ENCODE measurements around the gene ITGAV.

The ITGAV gene

DNA sequence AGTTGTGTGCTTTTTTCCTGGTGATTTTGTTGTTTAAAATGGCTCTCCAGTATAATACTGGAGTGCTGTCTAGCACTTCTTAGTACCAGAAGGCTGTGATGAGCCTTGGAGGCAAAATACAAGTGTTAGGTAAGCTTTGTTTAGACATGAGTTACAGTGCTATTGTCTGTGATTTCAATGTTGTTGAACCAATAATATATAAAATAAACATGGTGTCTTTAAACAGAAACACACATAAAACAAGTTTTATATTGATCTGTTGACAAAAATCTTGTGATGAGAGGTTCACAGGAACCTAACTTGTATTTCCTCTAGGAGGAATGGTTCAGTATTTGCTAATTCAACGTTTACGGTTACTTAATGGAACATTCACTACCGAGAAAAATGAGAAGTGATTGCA, 99.0 kb downstream of the ITGAV start:
- H3K4me1 ChIP-seq (ENCODE audit: control insufficient read depth in 2 of 2, insufficient read depth in 2 of 2, low read length in 2 of 2), result no peaks in the 10 kb centered on the region
- no peak overlapping the region for H3K9ac ChIP-seq (ENCODE audit: low read depth in 1 of 2, low read length in 2 of 2)
- H3K9me3 ChIP-seq (ENCODE audit: control insufficient read depth in 2 of 2, low read length in 2 of 2), result peaks cover 0 to 4% of the 10 kb centered on the region in 2 donors
- no peaks in the 10 kb centered on the region for H3K36me3 ChIP-seq (ENCODE audit: control insufficient read depth in 2 of 2, insufficient read depth in 2 of 2, low read length in 2 of 2)
- H3K27me3 ChIP-seq (ENCODE audit: control insufficient read depth in 2 of 2, insufficient read depth in 2 of 2, low read length in 2 of 2), result no peaks in the 10 kb centered on the region
- no peak overlapping the region for H3K27ac ChIP-seq (ENCODE audit: low read depth in 2 of 2, low read length in 2 of 2)
- H3K4me3 ChIP-seq (ENCODE audit: low read length in 2 of 2), result no peak overlapping the region

DNA sequence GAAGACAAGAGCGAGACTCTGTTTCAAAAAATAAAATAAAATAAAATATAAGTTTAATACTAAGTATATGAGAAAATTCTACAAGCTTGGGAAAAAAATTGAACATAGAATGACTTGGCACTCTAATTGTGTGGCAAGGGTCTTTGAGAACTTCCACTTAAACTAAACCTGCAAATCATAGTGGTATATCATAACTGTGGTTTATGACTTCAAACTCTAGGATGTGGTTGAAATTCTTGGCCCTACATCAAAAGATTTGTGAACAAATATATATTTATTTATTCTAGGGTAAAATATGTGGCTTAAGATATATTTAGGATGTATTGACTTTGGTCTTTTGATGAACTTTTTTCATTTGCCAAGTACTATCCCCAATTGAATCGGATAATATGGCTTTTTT, 100.9 kb downstream of the ITGAV start:
- Histone ChIP-seq H3K27me3 (ENCODE audit: control insufficient read depth in 2 of 2, insufficient read depth in 2 of 2, low read length in 2 of 2) (peaks cover 0 to 9% of the 10 kb centered on the region in 2 donors), H3K27ac (ENCODE audit: low read depth in 2 of 2, low read length in 2 of 2) (no peak overlapping the region), H3K9ac (ENCODE audit: low read depth in 1 of 2, low read length in 2 of 2) (no peak overlapping the region), H3K36me3 (ENCODE audit: control insufficient read depth in 2 of 2, insufficient read depth in 2 of 2, low read length in 2 of 2) (no peaks in the 10 kb centered on the region), H3K4me3 (ENCODE audit: low read length in 2 of 2) (no peak overlapping the region), H3K4me1 (ENCODE audit: control insufficient read depth in 2 of 2, insufficient read depth in 2 of 2, low read length in 2 of 2) (no peaks in the 10 kb centered on the region), H3K9me3 (ENCODE audit: control insufficient read depth in 2 of 2, low read length in 2 of 2) (peaks cover 0 to 4% of the 10 kb centered on the region in 2 donors)

DNA sequence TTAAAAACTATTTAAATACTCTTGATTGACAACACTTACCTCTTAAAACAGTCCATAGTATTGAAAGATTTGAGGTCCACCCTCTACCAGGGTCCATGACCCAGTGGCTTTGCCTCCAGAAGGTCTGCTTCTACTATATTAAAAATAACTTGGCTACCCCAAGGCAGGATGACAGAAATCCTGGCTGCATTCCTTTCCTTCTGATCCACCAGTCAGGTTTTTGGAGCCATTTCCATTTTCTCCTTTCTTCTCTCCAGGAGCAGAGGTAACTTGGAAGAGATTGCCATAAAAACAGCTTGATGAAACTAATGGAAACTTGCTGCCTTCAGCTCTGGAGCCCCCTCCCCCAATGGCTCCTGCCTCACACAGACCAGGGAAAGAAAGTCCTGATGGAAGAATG, 101.4 kb downstream of the ITGAV start:
- H3K27ac ChIP-seq (ENCODE audit: low read depth in 2 of 2, low read length in 2 of 2), result no peak overlapping the region
- H3K36me3 ChIP-seq (ENCODE audit: control insufficient read depth in 2 of 2, insufficient read depth in 2 of 2, low read length in 2 of 2), result no peaks in the 10 kb centered on the region
- H3K9me3 ChIP-seq (ENCODE audit: control insufficient read depth in 2 of 2, low read length in 2 of 2), result peaks cover 0 to 4% of the 10 kb centered on the region in 2 donors
- H3K27me3 ChIP-seq (ENCODE audit: control insufficient read depth in 2 of 2, insufficient read depth in 2 of 2, low read length in 2 of 2), result peaks cover 0 to 9% of the 10 kb centered on the region in 2 donors
- H3K9ac ChIP-seq (ENCODE audit: low read depth in 1 of 2, low read length in 2 of 2), result no peak overlapping the region
- H3K4me3 ChIP-seq (ENCODE audit: low read length in 2 of 2), result no peak overlapping the region
- no peaks in the 10 kb centered on the region for H3K4me1 ChIP-seq (ENCODE audit: control insufficient read depth in 2 of 2, insufficient read depth in 2 of 2, low read length in 2 of 2)

DNA sequence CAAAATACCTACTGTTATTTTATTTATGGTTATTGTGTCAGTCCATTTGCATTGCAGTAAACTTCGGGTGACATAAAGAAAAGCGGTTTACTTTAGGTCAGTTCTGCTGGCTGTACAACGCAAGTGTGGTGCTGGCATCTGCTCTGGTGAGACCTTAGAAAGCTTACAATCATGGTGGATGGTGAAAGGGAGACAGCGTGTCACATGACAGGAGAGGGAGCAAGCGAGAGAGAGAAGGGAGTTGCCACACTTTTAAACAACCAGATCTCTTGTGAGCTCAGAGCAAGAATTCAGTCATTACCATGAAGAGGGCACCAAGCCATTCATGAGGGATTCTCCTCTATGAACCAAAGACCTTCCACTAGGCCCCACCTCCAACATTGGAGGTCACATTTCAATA, 102.0 kb downstream of the ITGAV start:
- no peak overlapping the region for H3K4me3 ChIP-seq (ENCODE audit: low read length in 2 of 2)

DNA sequence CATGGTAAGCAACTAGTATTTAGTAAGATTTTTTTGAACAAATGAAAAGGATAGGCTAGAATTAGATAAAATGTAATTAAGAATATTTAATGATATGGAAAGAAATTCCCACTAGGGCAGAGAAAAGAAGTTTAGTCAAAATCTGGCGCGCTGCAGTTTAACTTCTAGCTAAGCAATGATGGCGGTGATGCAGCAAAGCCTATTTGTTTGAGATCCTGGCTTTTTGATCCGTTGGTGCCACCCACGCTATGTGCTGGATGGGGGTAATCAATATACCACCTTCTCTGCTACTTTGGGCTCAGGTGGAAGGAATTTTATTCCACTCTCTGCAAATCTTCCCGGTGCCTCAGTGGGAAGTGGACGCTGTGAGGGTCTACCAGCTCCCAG, 103.6 kb downstream of the ITGAV start:
- H3K4me1 ChIP-seq (ENCODE audit: control insufficient read depth in 2 of 2, insufficient read depth in 2 of 2, low read length in 2 of 2), result no peaks in the 10 kb centered on the region
- no peak overlapping the region for H3K27ac ChIP-seq (ENCODE audit: low read depth in 2 of 2, low read length in 2 of 2)
- peak overlapping the region; percentile 67 to 78 for H3K4me3 ChIP-seq (ENCODE audit: low read length in 2 of 2)
- H3K9me3 ChIP-seq (ENCODE audit: control insufficient read depth in 2 of 2, low read length in 2 of 2), result no peaks in the 10 kb centered on the region
- H3K36me3 ChIP-seq (ENCODE audit: control insufficient read depth in 2 of 2, insufficient read depth in 2 of 2, low read length in 2 of 2), result no peaks in the 10 kb centered on the region
- no peak overlapping the region for H3K9ac ChIP-seq (ENCODE audit: low read depth in 1 of 2, low read length in 2 of 2)
- peaks cover 3 to 9% of the 10 kb centered on the region in 2 donors for H3K27me3 ChIP-seq (ENCODE audit: control insufficient read depth in 2 of 2, insufficient read depth in 2 of 2, low read length in 2 of 2)

More for the DNA sequence above, 102.0 kb downstream of the ITGAV start:
- Histone ChIP-seq H3K4me1 (ENCODE audit: control insufficient read depth in 2 of 2, insufficient read depth in 2 of 2, low read length in 2 of 2) (no peaks in the 10 kb centered on the region), H3K9me3 (ENCODE audit: control insufficient read depth in 2 of 2, low read length in 2 of 2) (peaks cover 0 to 4% of the 10 kb centered on the region in 2 donors), H3K27me3 (ENCODE audit: control insufficient read depth in 2 of 2, insufficient read depth in 2 of 2, low read length in 2 of 2) (peaks cover 3 to 9% of the 10 kb centered on the region in 2 donors), H3K9ac (ENCODE audit: low read depth in 1 of 2, low read length in 2 of 2) (no peak overlapping the region), H3K27ac (ENCODE audit: low read depth in 2 of 2, low read length in 2 of 2) (no peak overlapping the region), H3K36me3 (ENCODE audit: control insufficient read depth in 2 of 2, insufficient read depth in 2 of 2, low read length in 2 of 2) (no peaks in the 10 kb centered on the region)

DNA sequence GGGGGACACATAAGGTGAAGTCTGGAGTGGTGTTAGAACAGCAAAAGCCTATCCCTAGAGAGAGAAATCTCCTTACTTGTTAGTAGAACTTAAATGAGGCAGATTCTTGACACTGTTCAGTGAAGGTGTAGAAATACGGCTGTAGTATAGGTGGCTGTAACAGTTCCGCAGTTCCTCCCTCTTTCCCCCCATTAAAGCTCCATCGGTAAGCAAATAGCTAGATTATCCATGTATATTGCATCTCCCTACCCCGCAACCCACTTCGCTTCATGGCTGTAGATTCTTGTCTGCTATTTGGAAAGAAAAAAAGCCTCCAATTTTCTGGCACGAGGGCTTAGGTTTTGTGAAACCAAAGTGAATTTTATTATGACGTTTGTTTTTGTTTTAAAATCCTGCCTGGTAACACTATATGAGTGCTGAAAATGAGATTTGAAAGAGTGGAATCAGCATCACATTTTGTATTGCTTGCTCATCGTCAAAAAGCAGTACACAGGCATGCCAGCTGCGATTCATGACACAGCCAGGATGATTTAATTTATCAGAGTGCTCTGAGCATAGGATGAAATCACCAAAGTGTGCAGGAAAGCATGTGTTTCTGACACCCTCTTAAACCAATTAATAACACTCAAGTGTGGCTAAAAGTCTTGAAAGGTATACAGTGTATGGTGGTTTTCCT, 105.4 kb downstream of the ITGAV start:
- Histone ChIP-seq H3K27me3 (ENCODE audit: control insufficient read depth in 2 of 2, insufficient read depth in 2 of 2, low read length in 2 of 2) (peaks cover 3 to 9% of the 10 kb centered on the region in 2 donors), H3K9ac (ENCODE audit: low read depth in 1 of 2, low read length in 2 of 2) (no peak overlapping the region), H3K27ac (ENCODE audit: low read depth in 2 of 2, low read length in 2 of 2) (no peak overlapping the region), H3K4me3 (ENCODE audit: low read length in 2 of 2) (peak overlapping the region; percentile 28 to 59), H3K4me1 (ENCODE audit: control insufficient read depth in 2 of 2, insufficient read depth in 2 of 2, low read length in 2 of 2) (no peaks in the 10 kb centered on the region), H3K36me3 (ENCODE audit: control insufficient read depth in 2 of 2, insufficient read depth in 2 of 2, low read length in 2 of 2) (no peaks in the 10 kb centered on the region), H3K9me3 (ENCODE audit: control insufficient read depth in 2 of 2, low read length in 2 of 2) (no peaks in the 10 kb centered on the region)

DNA sequence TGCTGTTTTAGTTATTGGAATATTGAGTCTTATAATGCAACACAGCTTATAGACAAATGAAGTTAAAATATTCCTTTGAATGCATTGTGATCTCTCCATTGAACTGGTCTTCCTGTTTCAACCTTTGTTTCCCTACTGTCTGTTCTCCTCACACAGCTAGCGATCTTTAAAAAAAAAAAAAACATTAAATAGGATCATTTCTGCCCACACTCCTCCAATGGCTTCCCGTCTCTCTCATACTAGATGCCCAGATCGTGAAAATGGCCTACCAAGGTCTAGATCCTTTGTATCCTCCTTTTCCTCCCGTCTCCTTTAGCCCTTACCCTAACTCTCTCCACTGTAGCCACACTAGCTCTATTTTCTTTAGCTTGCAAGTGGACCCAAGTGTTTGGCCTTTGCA, 106.4 kb downstream of the ITGAV start:
- no peaks in the 10 kb centered on the region for H3K36me3 ChIP-seq (ENCODE audit: control insufficient read depth in 2 of 2, insufficient read depth in 2 of 2, low read length in 2 of 2)
- H3K9me3 ChIP-seq (ENCODE audit: control insufficient read depth in 2 of 2, low read length in 2 of 2), result no peaks in the 10 kb centered on the region
- H3K9ac ChIP-seq (ENCODE audit: low read depth in 1 of 2, low read length in 2 of 2), result no peak overlapping the region
- H3K27me3 ChIP-seq (ENCODE audit: control insufficient read depth in 2 of 2, insufficient read depth in 2 of 2, low read length in 2 of 2), result peaks cover 3 to 9% of the 10 kb centered on the region in 2 donors
- H3K4me3 ChIP-seq (ENCODE audit: low read length in 2 of 2), result no peak overlapping the region
- H3K27ac ChIP-seq (ENCODE audit: low read depth in 2 of 2, low read length in 2 of 2), result no peak overlapping the region
- H3K4me1 ChIP-seq (ENCODE audit: control insufficient read depth in 2 of 2, insufficient read depth in 2 of 2, low read length in 2 of 2), result no peaks in the 10 kb centered on the region

DNA sequence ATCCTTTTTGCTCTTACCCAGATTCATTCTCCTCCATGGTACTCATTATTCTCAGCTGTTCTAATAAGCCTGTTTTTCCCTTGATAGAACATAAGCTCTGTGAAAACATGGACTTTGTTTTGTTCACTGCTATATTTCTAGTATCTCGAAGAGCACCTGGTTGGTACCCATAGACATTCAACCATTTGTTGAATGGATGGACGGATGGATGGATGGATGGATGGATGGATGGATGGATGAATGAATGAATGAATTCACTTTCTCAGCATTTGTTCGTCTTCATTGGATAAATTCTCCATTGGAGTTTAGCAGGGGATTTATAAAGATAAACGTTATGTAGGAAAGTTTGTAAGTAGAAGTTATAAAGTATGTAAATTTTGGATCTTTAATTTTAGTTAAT, 106.9 kb downstream of the ITGAV start:
- Histone ChIP-seq H3K36me3 (ENCODE audit: control insufficient read depth in 2 of 2, insufficient read depth in 2 of 2, low read length in 2 of 2) (no peaks in the 10 kb centered on the region), H3K9me3 (ENCODE audit: control insufficient read depth in 2 of 2, low read length in 2 of 2) (no peaks in the 10 kb centered on the region), H3K4me1 (ENCODE audit: control insufficient read depth in 2 of 2, insufficient read depth in 2 of 2, low read length in 2 of 2) (no peaks in the 10 kb centered on the region), H3K4me3 (ENCODE audit: low read length in 2 of 2) (no peak overlapping the region), H3K27me3 (ENCODE audit: control insufficient read depth in 2 of 2, insufficient read depth in 2 of 2, low read length in 2 of 2) (peaks cover 3 to 9% of the 10 kb centered on the region in 2 donors), H3K27ac (ENCODE audit: low read depth in 2 of 2, low read length in 2 of 2) (no peak overlapping the region), H3K9ac (ENCODE audit: low read depth in 1 of 2, low read length in 2 of 2) (no peak overlapping the region)

DNA sequence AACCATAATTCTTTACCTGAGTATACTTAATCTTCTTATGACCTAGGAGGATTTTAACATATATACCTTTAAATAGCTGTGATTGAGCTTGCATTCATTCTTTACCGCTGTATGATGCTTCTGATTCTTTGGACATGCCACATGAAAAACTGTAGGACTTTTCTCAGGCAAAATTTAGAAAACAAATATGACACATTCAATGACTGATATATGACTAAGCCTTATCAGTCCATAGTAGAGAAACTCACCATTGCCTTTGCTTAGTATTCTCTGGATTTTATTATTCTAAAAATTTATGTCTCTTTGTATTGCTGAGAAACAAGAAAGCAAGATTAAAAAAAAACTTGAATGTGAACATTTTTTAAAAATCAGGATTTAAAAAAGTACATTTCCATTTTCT, 107.7 kb downstream of the ITGAV start:
- H3K27ac ChIP-seq (ENCODE audit: low read depth in 2 of 2, low read length in 2 of 2), result no peak overlapping the region
- no peaks in the 10 kb centered on the region for H3K9me3 ChIP-seq (ENCODE audit: control insufficient read depth in 2 of 2, low read length in 2 of 2)
- H3K4me3 ChIP-seq (ENCODE audit: low read length in 2 of 2), result no peak overlapping the region
- no peaks in the 10 kb centered on the region for H3K4me1 ChIP-seq (ENCODE audit: control insufficient read depth in 2 of 2, insufficient read depth in 2 of 2, low read length in 2 of 2)
- no peak overlapping the region for H3K9ac ChIP-seq (ENCODE audit: low read depth in 1 of 2, low read length in 2 of 2)
- peaks cover 3 to 9% of the 10 kb centered on the region in 2 donors for H3K27me3 ChIP-seq (ENCODE audit: control insufficient read depth in 2 of 2, insufficient read depth in 2 of 2, low read length in 2 of 2)
- H3K36me3 ChIP-seq (ENCODE audit: control insufficient read depth in 2 of 2, insufficient read depth in 2 of 2, low read length in 2 of 2), result no peaks in the 10 kb centered on the region

DNA sequence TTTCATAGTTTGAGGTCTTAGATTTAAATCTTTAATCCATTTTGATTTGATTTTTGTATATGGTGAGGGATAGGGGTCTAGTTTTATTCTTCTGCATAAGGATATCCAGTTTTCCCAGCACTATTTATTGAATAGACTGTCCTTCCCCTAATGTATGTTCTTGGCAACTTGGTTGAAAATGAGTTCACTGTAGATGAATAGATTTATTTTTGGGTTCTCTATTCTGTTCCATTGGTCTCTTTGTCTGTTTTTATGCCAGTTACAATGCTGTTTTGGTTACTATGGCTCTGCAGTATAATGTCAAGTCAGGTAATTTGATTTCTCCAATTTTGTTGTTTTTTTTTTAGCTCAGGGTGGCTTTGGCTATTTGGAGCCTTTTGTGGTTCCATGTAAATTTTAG, 109.9 kb downstream of the ITGAV start:
- no peak overlapping the region for H3K9ac ChIP-seq (ENCODE audit: low read depth in 1 of 2, low read length in 2 of 2)
- H3K27ac ChIP-seq (ENCODE audit: low read depth in 2 of 2, low read length in 2 of 2), result no peak overlapping the region
- peaks cover 3 to 4% of the 10 kb centered on the region in 2 donors for H3K27me3 ChIP-seq (ENCODE audit: control insufficient read depth in 2 of 2, insufficient read depth in 2 of 2, low read length in 2 of 2)
- H3K4me1 ChIP-seq (ENCODE audit: control insufficient read depth in 2 of 2, insufficient read depth in 2 of 2, low read length in 2 of 2), result no peaks in the 10 kb centered on the region
- H3K9me3 ChIP-seq (ENCODE audit: control insufficient read depth in 2 of 2, low read length in 2 of 2), result no peaks in the 10 kb centered on the region
- H3K4me3 ChIP-seq (ENCODE audit: low read length in 2 of 2), result no peak overlapping the region
- no peaks in the 10 kb centered on the region for H3K36me3 ChIP-seq (ENCODE audit: control insufficient read depth in 2 of 2, insufficient read depth in 2 of 2, low read length in 2 of 2)
